Measurements from ENCODE around the gene DPF3. TPM values are rescaled to one million over a fixed set of nuclear protein-coding genes. Genes with fewer than 3 reads are reported as not detected.

Gene DPF3
- total and polyA plus RNA-seq, 4 donors = 0.17 to 3.9 (median 0.52) TPM

- Histone ChIP-seq H3K36me3 (ENCODE audit: control insufficient read depth in 4 of 4, insufficient read depth in 4 of 4, low read length in 4 of 4) (no peaks in the 10 kb centered on the region), H3K9ac (ENCODE audit: insufficient read depth in 1 of 2, low read length in 2 of 2) (no peak overlapping the region), H3K9me3 (ENCODE audit: control insufficient read depth in 4 of 4, insufficient read depth in 3 of 4, low read length in 3 of 4) (peaks cover 0 to 4% (median 0%) of the 10 kb centered on the region in 4 donors), H3K4me3 (no peak overlapping the region), H3K27ac (ENCODE audit: low read depth in 1 of 2, low read length in 1 of 2) (no peak overlapping the region), H3K27me3 (ENCODE audit: control insufficient read depth in 3 of 3, insufficient read depth in 3 of 3, low read length in 2 of 3) (no peaks in the 10 kb centered on the region), H3K4me1 (ENCODE audit: control insufficient read depth in 5 of 5, insufficient read depth in 5 of 5, low read length in 5 of 5) (peaks cover 0 to 6% (median 0%) of the 10 kb centered on the region in 5 donors)
- ATAC-seq (ENCODE audit: insufficient read depth, low FRiP score) (no peak), DNase-seq (no peak)
- no peak for TF ChIP-seq CTCF (IDR thresholded peaks at IDR 0.05; ENCODE audit: control extremely low read depth, extremely low read depth)
- WGBS, 2 donors = 92 to 94% methylated on average over 10 of the region's 10 CpGs
Measured at GRCh38 chr14:72742838-72743195, 151.1 kb downstream of the DPF3 start.

GRCh38 chr14:72742118-72742837, 151.6 kb downstream of the DPF3 start:
- Histone ChIP-seq H3K4me1 (ENCODE audit: control insufficient read depth in 5 of 5, insufficient read depth in 5 of 5, low read length in 5 of 5) (peaks cover 0 to 10% (median 3%) of the 10 kb centered on the region in 5 donors), H3K9me3 (ENCODE audit: control insufficient read depth in 4 of 4, insufficient read depth in 3 of 4, low read length in 3 of 4) (peaks cover 0 to 3% (median 0%) of the 10 kb centered on the region in 4 donors), H3K27ac (ENCODE audit: low read depth in 1 of 2, low read length in 1 of 2) (no peak overlapping the region), H3K27me3 (ENCODE audit: control insufficient read depth in 3 of 3, insufficient read depth in 3 of 3, low read length in 2 of 3) (no peaks in the 10 kb centered on the region), H3K4me3 (no peak overlapping the region), H3K9ac (ENCODE audit: insufficient read depth in 1 of 2, low read length in 2 of 2) (no peak overlapping the region), H3K36me3 (ENCODE audit: control insufficient read depth in 4 of 4, insufficient read depth in 4 of 4, low read length in 4 of 4) (no peaks in the 10 kb centered on the region)
- 61 to 63% methylated on average over 24 to 27 of the region's 27 CpGs for WGBS, 2 donors
- ATAC-seq (ENCODE audit: insufficient read depth, low FRiP score) = no peak
- no peak for TF ChIP-seq CTCF (IDR thresholded peaks at IDR 0.05; ENCODE audit: control extremely low read depth, extremely low read depth)
- no peak for DNase-seq

- TF ChIP-seq CTCF (IDR thresholded peaks at IDR 0.05; ENCODE audit: control extremely low read depth, extremely low read depth) = no peak
- 83 to 86% methylated on average over 8 of the region's 8 CpGs for WGBS, 2 donors
- no peaks in the 10 kb centered on the region for H3K9me3 ChIP-seq (ENCODE audit: control insufficient read depth in 4 of 4, insufficient read depth in 3 of 4, low read length in 3 of 4)
- H3K27ac ChIP-seq (ENCODE audit: low read depth in 1 of 2, low read length in 1 of 2) = no peak overlapping the region
- DNase-seq = no peak
- H3K4me1 ChIP-seq (ENCODE audit: control insufficient read depth in 5 of 5, insufficient read depth in 5 of 5, low read length in 5 of 5) = peaks cover 0 to 15% (median 3%) of the 10 kb centered on the region in 5 donors
- no peak overlapping the region for H3K9ac ChIP-seq (ENCODE audit: insufficient read depth in 1 of 2, low read length in 2 of 2)
- no peak for ATAC-seq (ENCODE audit: insufficient read depth, low FRiP score)
- H3K27me3 ChIP-seq (ENCODE audit: control insufficient read depth in 3 of 3, insufficient read depth in 3 of 3, low read length in 2 of 3) = no peaks in the 10 kb centered on the region
- H3K4me3 ChIP-seq = no peak overlapping the region
- no peaks in the 10 kb centered on the region for H3K36me3 ChIP-seq (ENCODE audit: control insufficient read depth in 4 of 4, insufficient read depth in 4 of 4, low read length in 4 of 4)
Measured at GRCh38 chr14:72741826-72742117, 152.1 kb downstream of the DPF3 start.

All from lung (tissue), 12 donors.